Hepatocyte (in vitro differentiated cells): ENCODE data around the gene OLFM4. TPM values are rescaled to one million over a fixed set of nuclear protein-coding genes. Genes with fewer than 3 reads are reported as not detected.

ENCODE experiments used
- DNase-seq: peaks from one replicate; pipeline ENCODE4 v3.0.0-alpha.2; 2016; ENCODE audit warnings: low spot score
- H2AFZ ChIP-seq: fragments of 200-600 bp; sonication (generic); 2 replicates; pipeline ENCODE4 v1.6.0; 2016; ENCODE audit warnings: antibody characterized with exemption, mild to moderate bottlenecking
- H3K27ac ChIP-seq: fragments of 200-600 bp; sonication (generic); 2 replicates; pipeline ENCODE4 v1.5.1; 2016; ENCODE audit warnings: mild to moderate bottlenecking
- H3K27me3 ChIP-seq: fragments of 200-600 bp; sonication (generic); 2 replicates; pipeline ENCODE4 v1.6.1; 2016
- H3K36me3 ChIP-seq: fragments of 200-600 bp; sonication (generic); replicated peaks from 2 replicates; pipeline ENCODE4 v1.5.1; 2016; ENCODE audit warnings: low read depth; ENCODE audit not compliant: insufficient read depth
- H3K4me1 ChIP-seq: fragments of 200-600 bp; sonication (generic); 2 replicates; pipeline ENCODE4 v1.5.1; 2016; ENCODE audit warnings: mild to moderate bottlenecking, moderate library complexity; ENCODE audit not compliant: insufficient read depth
- H3K4me2 ChIP-seq: fragments of 200-600 bp; sonication (generic); 2 replicates; pipeline ENCODE4 v1.6.0; 2016
- H3K4me3 ChIP-seq: fragments of 200-600 bp; sonication (generic); 2 replicates; pipeline ENCODE4 v1.5.1; 2016; ENCODE audit warnings: mild to moderate bottlenecking
- H3K79me2 ChIP-seq: fragments of 200-600 bp; sonication (generic); 2 replicates; pipeline ENCODE4 v1.6.0; 2017; ENCODE audit warnings: mild to moderate bottlenecking
- H3K9me2 ChIP-seq: fragments of 200-600 bp; sonication (generic); replicated peaks from 2 replicates; pipeline ENCODE4 v1.6.0; 2017; ENCODE audit warnings: mild to moderate bottlenecking; ENCODE audit not compliant: insufficient read depth
- H3K9me3 ChIP-seq: fragments of 200-600 bp; sonication (generic); 2 replicates; pipeline ENCODE4 v1.5.1; 2016; ENCODE audit warnings: low read depth, mild to moderate bottlenecking
- H4K20me1 ChIP-seq: fragments of 200-600 bp; sonication (generic); 2 replicates; pipeline ENCODE4 v1.6.0; 2016; ENCODE audit warnings: mild to moderate bottlenecking; ENCODE audit not compliant: insufficient read depth, poor library complexity, severe bottlenecking
- CTCF ChIP-seq: fragments of 200-600 bp; sonication (generic); IDR thresholded peaks from 2 replicates; pipeline ENCODE4 v1.5.1; 2016; ENCODE audit warnings: antibody characterized with exemption, mild to moderate bottlenecking; ENCODE audit not compliant: poor library complexity
- EZH2 ChIP-seq: fragments of 200-600 bp; sonication (generic); IDR thresholded peaks from 2 replicates; pipeline ENCODE4 v1.6.1; 2016; ENCODE audit warnings: antibody characterized with exemption, mild to moderate bottlenecking, borderline replicate concordance
- EZH2phosphoT487 ChIP-seq: fragments of 200-600 bp; sonication (generic); IDR thresholded peaks from one replicate; pipeline ENCODE4 v1.6.1; 2018; ENCODE audit warnings: antibody characterized with exemption, mild to moderate bottlenecking, low read depth, moderate library complexity; ENCODE audit not compliant: unreplicated experiment, severe bottlenecking
- WGBS: methylation state at CpG from one replicate; pipeline ENCODE4 v1.1.6; 2016; ENCODE audit warnings: low lambda C conversion rate; ENCODE audit errors: missing lambda C conversion rate; 5-methylcytosine and 5-hydroxymethylcytosine counted together
- polyA plus RNA-seq: library from polyadenylated mRNA; unstranded; fragments of >200 nt; fragmentation: Nextera tagmentation; extraction: Ambion mirVana; gene quantifications from 2 replicates; pipeline ENCODE4 v1.2.1, GENCODE V29; 2016
- total RNA-seq: library from RNA; depleted of rRNA; stranded (reverse); fragments of >200 nt; gene quantifications from 2 replicates; pipeline ENCODE4 v1.2.3, GENCODE V29; 2014

Gene OLFM4
- total and polyA plus RNA-seq, 2 experiments from 2014 or later: 4.5 to 20.7 TPM

- Histone ChIP-seq H3K4me2 (no peak overlapping the region), H3K9me3 (no peaks in the 10 kb centered on the region), H3K4me1 (peaks cover 3% of the 10 kb centered on the region), H3K79me2 (no peaks in the 10 kb centered on the region), H3K27ac (no peak overlapping the region), H3K36me3 (no peaks in the 10 kb centered on the region), H4K20me1 (no peaks in the 10 kb centered on the region), H3K4me3 (no peak overlapping the region), H2AFZ (no peak overlapping the region), H3K27me3 (no peaks in the 10 kb centered on the region), H3K9me2 (no peaks in the 10 kb centered on the region)
- TF ChIP-seq EZH2 (no peak), EZH2phosphoT487 (no peak), CTCF (no peak)
- 91% methylated on average over 6 of the region's 6 CpGs for WGBS
- DNase-seq: no peak
Measured at GRCh38 chr13:53015971-53016370, 12.6 kb upstream of the OLFM4 start.

- no peaks in the 10 kb centered on the region for H3K9me3 ChIP-seq
- no peaks in the 10 kb centered on the region for H3K79me2 ChIP-seq
- 94% methylated on average over 5 of the region's 5 CpGs for WGBS
- no peak overlapping the region for H3K4me2 ChIP-seq
- no peak overlapping the region for H2AFZ ChIP-seq
- peaks cover 3% of the 10 kb centered on the region for H3K4me1 ChIP-seq
- no peaks in the 10 kb centered on the region for H3K36me3 ChIP-seq
- no peaks in the 10 kb centered on the region for H3K9me2 ChIP-seq
- TF ChIP-seq EZH2phosphoT487 (no peak), EZH2 (no peak), CTCF (no peak)
- no peak overlapping the region for H3K4me3 ChIP-seq
- DNase-seq: no peak
- H3K27me3 ChIP-seq: no peaks in the 10 kb centered on the region
- H3K27ac ChIP-seq: no peak overlapping the region
- H4K20me1 ChIP-seq: no peaks in the 10 kb centered on the region
Measured at GRCh38 chr13:53017433-53017970, 11.1 kb upstream of the OLFM4 start.

GRCh38 chr13:53018690-53019647, 9.6 kb upstream of the OLFM4 start:
- Histone ChIP-seq H3K4me3 (no peak overlapping the region), H3K9me3 (no peaks in the 10 kb centered on the region), H3K4me1 (peaks cover 3% of the 10 kb centered on the region), H3K79me2 (no peaks in the 10 kb centered on the region), H4K20me1 (no peaks in the 10 kb centered on the region), H3K36me3 (no peaks in the 10 kb centered on the region), H3K27ac (no peak overlapping the region), H3K4me2 (no peak overlapping the region), H3K9me2 (no peaks in the 10 kb centered on the region), H2AFZ (no peak overlapping the region), H3K27me3 (no peaks in the 10 kb centered on the region)
- TF ChIP-seq CTCF (no peak), EZH2 (no peak), EZH2phosphoT487 (no peak)
- no peak for DNase-seq
- 93% methylated on average over 4 of the region's 4 CpGs for WGBS
